ENCODE data around the gene PRLHR.
A peak's percentile ranks its signal among the peaks of the same experiment; 100 is the strongest.

PRLHR gene

DNA sequence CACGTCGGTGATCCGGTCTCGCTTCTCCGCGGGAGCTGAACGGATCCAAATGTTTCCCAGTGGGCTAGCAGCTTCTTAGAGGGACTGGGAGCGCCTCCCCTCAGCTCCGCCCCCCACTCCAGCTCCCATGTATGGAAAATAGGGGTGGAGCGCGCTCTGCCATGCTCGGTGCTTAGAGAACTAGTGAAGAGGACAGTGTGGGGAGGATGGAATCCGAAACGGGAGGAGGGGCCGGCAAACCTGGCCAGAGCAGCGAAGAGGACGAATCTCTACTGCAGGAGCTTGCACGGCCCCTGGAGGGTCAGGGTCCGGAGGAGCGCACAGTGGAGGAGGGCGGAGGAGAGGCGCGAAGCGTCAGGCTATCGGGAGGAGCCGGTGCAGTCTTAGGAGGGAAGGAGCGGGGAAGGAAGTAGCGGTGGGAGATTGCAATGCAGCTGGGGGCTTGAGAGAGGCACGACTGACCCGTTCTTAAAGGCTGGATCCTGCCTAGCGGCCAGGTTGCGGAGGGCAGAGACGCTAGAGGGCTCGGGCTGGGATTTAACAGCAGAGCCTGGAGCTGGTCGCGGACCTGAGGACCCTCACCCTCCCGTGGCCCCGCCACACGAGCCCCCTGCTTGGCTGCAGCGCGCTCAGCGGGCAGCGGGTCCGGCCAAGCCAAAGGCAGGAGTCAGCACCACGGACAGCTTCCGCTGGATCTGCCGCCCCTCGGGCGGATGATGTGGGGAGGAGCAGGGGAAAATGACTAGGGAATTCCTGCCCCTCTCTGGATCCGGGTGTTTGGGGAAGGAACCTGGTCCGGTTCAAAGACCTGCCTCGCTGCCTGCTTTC, at the start of gene PRLHR:
TSS of gene PRLHR (minus strand) at position 51 of the 828 bp plus-strand sequence. CDS start 404 bp downstream, outside the sequence.
- peak within 1 kb of the TSS; percentile 63 for H3K27ac ChIP-seq
- TF ChIP-seq CTCF (conservative IDR thresholded peaks at IDR 0.05) = no peak

DNA sequence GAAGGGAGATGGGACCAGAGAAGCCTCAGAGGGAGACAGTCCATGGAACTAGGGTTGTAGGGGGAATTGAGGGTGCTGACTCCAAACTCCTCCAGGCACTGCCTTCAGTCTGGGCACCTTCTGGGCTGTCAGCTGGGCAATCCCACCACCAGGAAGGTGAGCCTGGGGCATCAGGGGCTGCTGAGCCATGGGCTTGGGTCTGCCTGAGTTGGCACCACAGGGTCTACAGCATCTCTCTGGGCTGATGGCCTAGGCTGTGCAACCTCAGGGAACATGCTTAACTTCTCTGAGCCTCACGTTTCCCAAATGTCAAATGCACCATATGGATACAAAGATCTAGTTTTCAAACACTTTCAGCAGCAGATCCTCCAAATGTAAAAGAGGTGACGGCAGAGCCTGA, 46.8 kb upstream of the PRLHR start:
- no peak overlapping the region for H3K27ac ChIP-seq
- TF ChIP-seq CTCF (conservative IDR thresholded peaks at IDR 0.05) = no peak

- TF ChIP-seq CTCF (conservative IDR thresholded peaks at IDR 0.05) = no peak
- no peak overlapping the region for H3K27ac ChIP-seq
Observed at GRCh38 chr10:118638680-118639079, 43.2 kb upstream of the PRLHR start.

DNA sequence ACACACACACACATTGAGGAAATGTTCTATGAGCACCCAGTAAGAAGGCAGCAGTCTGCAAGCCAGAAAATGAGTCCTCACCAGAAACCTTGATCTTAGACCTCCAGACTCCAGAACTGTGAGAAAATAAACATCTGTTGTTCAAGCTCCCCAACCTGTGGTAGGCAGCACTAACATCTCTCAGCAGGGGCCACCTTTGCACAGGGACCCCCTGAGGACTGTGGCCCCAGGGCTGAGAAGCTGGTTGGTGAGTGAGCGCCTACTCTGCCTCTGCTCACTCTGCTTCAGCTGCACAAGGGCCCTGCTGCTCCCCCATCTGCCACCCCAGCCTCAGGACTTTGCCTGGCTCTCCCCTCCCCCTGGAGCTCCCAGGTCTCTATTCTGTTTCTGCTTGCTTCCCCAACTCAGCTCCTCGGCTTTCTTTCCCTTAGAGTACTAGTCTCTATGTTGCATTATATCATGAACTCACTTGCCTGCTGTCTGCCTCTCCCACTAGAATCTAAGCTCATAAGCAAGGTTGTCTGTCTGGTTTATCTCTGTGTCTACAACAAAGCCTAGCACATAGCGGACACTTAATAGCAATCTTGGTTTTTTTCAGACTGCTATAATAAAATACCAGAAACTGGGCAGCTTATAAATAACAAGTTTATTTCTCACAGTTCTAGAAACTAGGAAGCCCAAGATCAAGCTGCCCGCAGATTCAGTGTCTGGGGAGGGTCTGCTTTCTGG, 40.4 kb upstream of the PRLHR start:
- no peak overlapping the region for H3K27ac ChIP-seq
- no peak for TF ChIP-seq CTCF (conservative IDR thresholded peaks at IDR 0.05)

DNA sequence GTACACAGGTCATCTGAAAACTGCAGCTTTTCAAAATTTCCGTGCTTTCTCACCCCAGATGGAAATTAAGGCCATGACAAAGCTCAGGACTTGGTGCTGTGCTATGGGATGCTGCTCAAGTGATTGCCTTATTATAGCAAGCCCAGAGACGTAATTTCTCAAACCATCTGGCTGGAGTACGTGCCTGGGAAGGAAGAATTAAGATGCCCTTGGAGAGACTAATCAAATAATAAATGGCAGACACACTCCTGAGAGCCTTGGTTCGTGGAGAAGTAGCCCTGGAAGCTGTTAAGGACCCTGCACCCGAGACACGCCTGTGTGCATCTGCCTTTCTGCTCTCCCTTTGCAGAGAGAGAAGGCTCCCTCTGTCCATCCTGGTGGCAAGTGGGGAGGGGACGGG, 38.3 kb upstream of the PRLHR start:
- H3K27ac ChIP-seq = no peak overlapping the region
- no peak for TF ChIP-seq CTCF (conservative IDR thresholded peaks at IDR 0.05)

- no peak for TF ChIP-seq CTCF (conservative IDR thresholded peaks at IDR 0.05)
- no peak overlapping the region for H3K27ac ChIP-seq
Observed at GRCh38 chr10:118629211-118629610, 33.8 kb upstream of the PRLHR start.

DNA sequence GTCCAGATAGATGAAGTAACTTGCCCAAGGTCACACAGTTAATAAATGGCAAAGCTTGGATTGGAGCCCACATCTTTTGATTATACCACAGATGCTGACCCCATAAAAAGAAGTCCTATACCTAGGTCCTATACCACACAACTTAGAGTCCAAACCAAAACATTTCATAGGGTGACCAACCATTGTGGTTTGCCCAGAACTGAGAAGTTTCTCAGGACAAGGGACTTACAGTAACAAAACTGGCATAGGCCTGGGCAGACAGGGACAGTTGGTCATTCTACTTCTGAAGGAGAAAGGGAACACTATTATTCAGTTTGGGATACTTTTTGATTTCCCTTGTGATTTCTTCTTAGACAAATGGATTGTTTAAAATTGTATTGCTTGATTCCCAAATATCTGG, 32.9 kb upstream of the PRLHR start:
- no peak overlapping the region for H3K27ac ChIP-seq
- TF ChIP-seq CTCF (conservative IDR thresholded peaks at IDR 0.05) = no peak
